ENCODE data around the gene ZC2HC1C.
"Not testable (repeated sequence)": the region's sequence is repeated elsewhere in the genome, so short reads cannot be mapped to it uniquely, and the experiment has no call there.

The ZC2HC1C gene

GRCh38 chr14:75054421-75054820 is 15.0 kb upstream of the ZC2HC1C start:
- no peak for DNase-seq (ENCODE audit: low read depth in 2 of 2)

- peak; percentile 53 to 63 for DNase-seq (ENCODE audit: low read depth in 2 of 2)
Observed at GRCh38 chr14:75059642-75060041, 9.8 kb upstream of the ZC2HC1C start.

- no peak for DNase-seq (ENCODE audit: low read depth in 2 of 2)
Observed at GRCh38 chr14:75060420-75060819, 9.0 kb upstream of the ZC2HC1C start.

- no peak for DNase-seq (ENCODE audit: low read depth in 2 of 2)
Observed at GRCh38 chr14:75063013-75063412, 6.4 kb upstream of the ZC2HC1C start.

GRCh38 chr14:75063491-75064204 is 5.8 kb upstream of the ZC2HC1C start, which contains the start of gene ACYP1:
Gene ACYP1, minus strand, starts transcription at chr14:75064024. Its CDS starts 471 bp downstream, at chr14:75063553.
- DNase-seq (ENCODE audit: low read depth in 2 of 2): peak; percentile 68 to 75

GRCh38 chr14:75064205-75064567 is 5.3 kb upstream of the ZC2HC1C start:
- DNase-seq (ENCODE audit: low read depth in 2 of 2): no peak

GRCh38 chr14:75066691-75067090 is 2.8 kb upstream of the ZC2HC1C start:
- DNase-seq (ENCODE audit: low read depth in 2 of 2): no peak

GRCh38 chr14:75067212-75067611 is 2.2 kb upstream of the ZC2HC1C start:
- DNase-seq (ENCODE audit: low read depth in 2 of 2): no peak

GRCh38 chr14:75067765-75068164 is 1.7 kb upstream of the ZC2HC1C start:
- DNase-seq (ENCODE audit: low read depth in 2 of 2): not testable (repeated sequence)

GRCh38 chr14:75068294-75069120 is 934 bp upstream of the ZC2HC1C start:
- DNase-seq (ENCODE audit: low read depth in 2 of 2): no peak

GRCh38 chr14:75069811-75070145 is 337 bp downstream of the ZC2HC1C start:
- DNase-seq (ENCODE audit: low read depth in 2 of 2): no peak

GRCh38 chr14:75070383-75070782 is 942 bp downstream of the ZC2HC1C start:
- DNase-seq (ENCODE audit: low read depth in 2 of 2): no peak

GRCh38 chr14:75077794-75078193 is 8.4 kb downstream of the ZC2HC1C start:
- no peak for DNase-seq (ENCODE audit: low read depth in 2 of 2)

- DNase-seq (ENCODE audit: low read depth in 2 of 2): no peak
Observed at GRCh38 chr14:75079521-75079920, 10.1 kb downstream of the ZC2HC1C start.

GRCh38 chr14:75081660-75082229 is 12.3 kb downstream of the ZC2HC1C start:
- no peak for DNase-seq (ENCODE audit: low read depth in 2 of 2)

GRCh38 chr14:75083271-75083670 is 13.8 kb downstream of the ZC2HC1C start:
- DNase-seq (ENCODE audit: low read depth in 2 of 2): no peak

- DNase-seq (ENCODE audit: low read depth in 2 of 2): no peak
Observed at GRCh38 chr14:75084513-75084912, 15.1 kb downstream of the ZC2HC1C start.

- DNase-seq (ENCODE audit: low read depth in 2 of 2): no peak
Observed at GRCh38 chr14:75088153-75088552, 18.7 kb downstream of the ZC2HC1C start.

- peak in 1 of 2 experiments; percentile 36 for DNase-seq (ENCODE audit: low read depth in 2 of 2)
Observed at GRCh38 chr14:75088566-75089373, 19.3 kb downstream of the ZC2HC1C start.

- DNase-seq (ENCODE audit: low read depth in 2 of 2): no peak
Observed at GRCh38 chr14:75090353-75090752, 20.9 kb downstream of the ZC2HC1C start.

GRCh38 chr14:75091251-75091650 is 21.8 kb downstream of the ZC2HC1C start:
- DNase-seq (ENCODE audit: low read depth in 2 of 2): no peak

GRCh38 chr14:75092698-75093097 is 23.3 kb downstream of the ZC2HC1C start:
- no peak for DNase-seq (ENCODE audit: low read depth in 2 of 2)
